ENCODE results near the gene PPP4R4.

- TF ChIP-seq POLR2AphosphoS5 (IDR thresholded peaks at IDR 0.05; ENCODE audit: low read depth) = no peak
- no peak for TF ChIP-seq REST (IDR thresholded peaks at IDR 0.05; ENCODE audit: insufficient replicate concordance, low read depth)
- no peak for TF ChIP-seq CTCF (IDR thresholded peaks at IDR 0.05; ENCODE audit: insufficient read depth, low read length)
Observed at GRCh38 chr14:94291906-94292525, 117.9 kb downstream of the PPP4R4 start.

Measured in HL-60 (cell line).